Heart left ventricle (tissue), 16 donors: ENCODE results near the gene PDE11A. TPM values are rescaled to one million over a fixed set of nuclear protein-coding genes. Genes with fewer than 3 reads are reported as not detected.
"Not testable (repeated sequence)": the region's sequence is repeated elsewhere in the genome, so short reads cannot be mapped to it uniquely, and the experiment has no call there.

Source experiments
- ATAC-seq, 4 donors: fragments of 200-7000 bp; cut with Tn5 transposase; one replicate each; pipeline ENCODE4 v1.9.1; 2020 to 2022; ENCODE audit warnings: moderate library complexity in 4 of 4, mild to moderate bottlenecking in 3 of 4, moderate number of reproducible peaks in 1 of 4
- DNase-seq, 5 donors: peaks; one replicate each; pipeline ENCODE4 v3.0.0-alpha.2; 2020
- H3K27ac ChIP-seq, 12 donors: fragments of 200-600 bp; sonication (generic) in 4 of 12; one replicate each; pipeline versions ENCODE4 v1.5.0 to v1.8.0; 2016 to 2022; ENCODE audit warnings: mild to moderate bottlenecking in 2 of 12
- H3K27me3 ChIP-seq, 9 donors: fragments of 200-600 bp; sonication (generic) in 2 of 9; one replicate each; pipeline versions ENCODE4 v1.5.1 to v1.8.0; 2016 to 2022; ENCODE audit warnings: mild to moderate bottlenecking in 3 of 9
- H3K36me3 ChIP-seq, 9 donors: fragments of 200-600 bp; sonication (generic) in 2 of 9; one replicate each; pipeline versions ENCODE4 v1.5.0 to v1.8.0; 2018 to 2022; ENCODE audit warnings: mild to moderate bottlenecking in 2 of 9
- H3K4me1 ChIP-seq, 12 donors: fragments of 200-600 bp; sonication (generic) in 4 of 12; one replicate each; pipeline versions ENCODE4 v1.5.0 to v1.8.0; 2016 to 2022; ENCODE audit warnings: mild to moderate bottlenecking in 3 of 12
- H3K4me3 ChIP-seq, 12 donors: fragments of 200-600 bp; sonication (generic) in 4 of 12; one replicate each; pipeline versions ENCODE4 v1.5.0 to v1.8.0; 2017 to 2022; ENCODE audit warnings: mild to moderate bottlenecking in 9 of 12, moderate library complexity in 4 of 12
- H3K9me3 ChIP-seq, 12 donors: fragments of 200-600 bp; sonication (generic) in 4 of 12; one replicate each; pipeline versions ENCODE4 v1.5.0 to v1.8.0; 2016 to 2022; ENCODE audit warnings: mild to moderate bottlenecking in 1 of 12
- CTCF ChIP-seq, 12 donors: fragments of 200-600 bp; sonication (generic) in 4 of 12; IDR thresholded peaks; one replicate each; pipeline versions ENCODE4 v1.5.0 to v1.8.0; 2018 to 2022; ENCODE audit warnings: antibody characterized with exemption in 12 of 12, mild to moderate bottlenecking in 5 of 12
- POLR2A ChIP-seq, 2 donors: fragments of 450-650 bp; IDR thresholded peaks; one replicate each; pipeline ENCODE4 v1.6.1; 2017; ENCODE audit warnings: antibody characterized with exemption in 2 of 2, mild to moderate bottlenecking in 2 of 2, moderate library complexity in 2 of 2
- WGBS, 4 donors: extraction: QIAGEN DNeasy Blood & Tissue Kit in 2 of 4; methylation state at CpG; one replicate each; pipeline versions ENCODE4 v1.1.5 to v1.1.7; 2013 to 2018; 5-methylcytosine and 5-hydroxymethylcytosine counted together
- intact Hi-C, 10 donors: fragments of 100-400 bp; cut with DNase I; formaldehyde crosslinking; loops; one replicate each; pipeline versions ENCODE4 v1.11.1 to v1.14.2; 2022
- polyA plus RNA-seq, 2 donors: library from polyadenylated mRNA; stranded (reverse); fragments of 200-250 nt; gene quantifications; one replicate each; pipeline ENCODE4 v1.2.3, GENCODE V29; 2013
- total RNA-seq, 9 donors: library from RNA; depleted of rRNA in 2 of 9; stranded (reverse); fragments of >200 nt in 2 of 9; fragmentation: NEBNext Ultra II Directional in 3 of 9; extraction: Animal tissue kit (Norgen Biotek cat#: 25700) in 3 of 9; gene quantifications; one replicate each; pipeline versions ENCODE4 v1.1.0 to v1.2.4, GENCODE V29; 2016 to 2023
- donor health status: ischemic (EF 13 %, LVEDD 7.1; RV severe dilation, severe dysfunction).
- donor health status: healthy with polysubstance abuse.
- donor health status: DM: no; HTN: yes; CAD: no.
- donor health status: DM: no; HTN: no; CAD: no.
- donor health status: ischemic (EF 25% LVEDD 6.9; RV normal size, moderate dysfunction).
- donor health status: ischemic (EF 25% LVEDD 5.7; RV mildly dilated, moderate dysfunction).
- donor health status: healthy.
- donor health status: DM: yes; HTN: yes; CAD: no.
- donor health status: ischemic (EF 35%, LVEDD 5.7; RV mildly dilated, moderate dysfunction).
- donor health status: nonischemic (EF 11% LVEDD 7.7; RV severe dilation, severe dysfunction).
- donor health status: DM: yes; HTN: yes; CAD: no.
- donor health status: PGD.
- donor health status: ischemic (EF 29% LVEDD 5.4; RV normal size, mild dysfunction).
- donor health status: nonischemic (EF 23%, LVEDD 6.1; RV moderate dilation, normal function).

Gene PDE11A
- total and polyA plus RNA-seq, 11 donors, result 0.24 to 2.9 (median 0.88) TPM

GRCh38 chr2:177970670-177971454 lies 101.7 kb downstream of the PDE11A start:
- no peaks in the 10 kb centered on the region for H3K36me3 ChIP-seq
- H3K27ac ChIP-seq, result no peak overlapping the region
- no peak for DNase-seq
- no peak overlapping the region for H3K4me3 ChIP-seq
- H3K27me3 ChIP-seq, result no peaks in the 10 kb centered on the region
- no peak for ATAC-seq
- no peaks in the 10 kb centered on the region for H3K9me3 ChIP-seq
- TF ChIP-seq CTCF (IDR thresholded peaks at IDR 0.05), result no peak
- TF ChIP-seq POLR2A (IDR thresholded peaks at IDR 0.05), result no peak
- H3K4me1 ChIP-seq, result no peaks in the 10 kb centered on the region
- intact Hi-C loops, result no loop called here
- 84 to 86% (median 84%) methylated on average over 3 of the region's 3 CpGs for WGBS, 4 donors

DNA sequence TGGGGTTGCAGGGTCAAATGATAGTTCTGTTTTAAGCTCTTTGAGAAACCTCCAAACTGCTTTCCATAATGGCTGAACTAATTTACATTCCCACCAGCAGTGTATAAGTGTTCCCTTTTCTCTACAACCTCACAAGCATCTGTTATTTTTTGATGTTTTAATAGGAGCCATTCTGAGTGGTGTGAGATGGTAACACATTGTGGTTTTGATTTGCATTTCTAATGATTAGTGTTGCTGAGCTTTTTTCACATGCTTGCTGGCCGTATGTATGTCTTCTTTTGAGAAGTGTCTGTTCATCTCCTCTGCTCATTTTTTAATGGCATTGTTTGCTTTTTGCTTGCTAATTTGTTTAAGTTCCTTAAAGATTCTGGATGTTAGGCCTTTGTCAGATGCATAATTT lies 107.7 kb downstream of the PDE11A start:
- Histone ChIP-seq H3K36me3 (no peaks in the 10 kb centered on the region), H3K27ac (no peak overlapping the region), H3K9me3 (no peaks in the 10 kb centered on the region), H3K4me1 (no peaks in the 10 kb centered on the region), H3K27me3 (no peaks in the 10 kb centered on the region), H3K4me3 (no peak overlapping the region)
- TF ChIP-seq CTCF (IDR thresholded peaks at IDR 0.05), result no peak
- TF ChIP-seq POLR2A (IDR thresholded peaks at IDR 0.05), result no peak
- DNase-seq (no peak), ATAC-seq (no peak)
- WGBS, 4 donors, result 58 to 75% (median 70%) methylated on average over 1 of the region's 1 CpG
- intact Hi-C loops, result no loop called here

GRCh38 chr2:177952151-177952550 lies 120.4 kb downstream of the PDE11A start:
- DNase-seq (no peak), ATAC-seq (no peak)
- H3K4me3 ChIP-seq, result no peak overlapping the region
- 26 to 48% (median 28%) methylated on average over 1 of the region's 1 CpG for WGBS, 4 donors
- H3K36me3 ChIP-seq, result no peaks in the 10 kb centered on the region
- no peaks in the 10 kb centered on the region for H3K4me1 ChIP-seq
- TF ChIP-seq CTCF (IDR thresholded peaks at IDR 0.05) (no peak), POLR2A (IDR thresholded peaks at IDR 0.05) (no peak)
- H3K9me3 ChIP-seq, result peaks cover 0 to 5% (median 0%) of the 10 kb centered on the region in 12 donors
- H3K27me3 ChIP-seq, result no peaks in the 10 kb centered on the region
- intact Hi-C loops, result no loop called here
- no peak overlapping the region for H3K27ac ChIP-seq

DNA sequence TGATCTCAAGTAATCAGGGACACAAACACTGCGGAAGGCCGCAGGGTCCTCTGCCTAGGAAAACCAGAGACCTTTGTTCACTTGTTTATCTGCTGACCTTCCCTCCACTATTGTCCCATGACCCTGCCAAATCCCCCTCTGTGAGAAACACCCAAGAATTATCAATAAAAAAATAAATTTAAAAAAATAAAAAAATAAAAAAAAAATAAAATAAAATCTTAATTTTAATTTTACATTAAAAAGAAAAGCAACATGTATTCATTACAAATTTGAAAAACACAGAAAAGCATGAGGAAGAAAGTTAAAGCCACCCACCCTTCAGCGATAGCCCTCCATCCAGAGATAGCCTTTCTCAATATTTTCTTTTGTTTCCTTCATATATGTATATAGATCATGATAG lies 125.0 kb downstream of the PDE11A start:
- H3K27me3 ChIP-seq, DNase-seq, H3K27ac ChIP-seq, intact Hi-C loops, H3K9me3 ChIP-seq, ATAC-seq, H3K4me1 ChIP-seq, H3K36me3 ChIP-seq, H3K4me3 ChIP-seq: not testable (repeated sequence)
- WGBS, 4 donors, result 75 to 100% (median 98%) methylated on average over 1 to 3 of the region's 3 CpGs

GRCh38 chr2:177944530-177944929 lies 128.0 kb downstream of the PDE11A start:
- H3K4me1 ChIP-seq, DNase-seq, H3K27ac ChIP-seq, intact Hi-C loops, H3K4me3 ChIP-seq, H3K9me3 ChIP-seq, ATAC-seq, H3K36me3 ChIP-seq, H3K27me3 ChIP-seq: not testable (repeated sequence)
- 91 to 97% (median 94%) methylated on average over 12 to 14 of the region's 14 CpGs for WGBS, 4 donors
